HepG2 (cell line): ENCODE measurements around the gene SLIRP. TPM values are rescaled to one million over a fixed set of nuclear protein-coding genes. Genes with fewer than 3 reads are reported as not detected.

Experiments
- HES4 ChIP-seq: sonication (generic); formaldehyde crosslinking; IDR thresholded peaks from 2 replicates; pipeline ENCODE4 v1.9.0; 2021; ENCODE audit warnings: mild to moderate bottlenecking, missing genetic modification reagents, borderline replicate concordance
- HOMEZ ChIP-seq: IDR thresholded peaks from 2 replicates; pipeline ENCODE4 v1.6.1; 2016; ENCODE audit warnings: low read depth
- MED13 ChIP-seq: sonication (generic); formaldehyde crosslinking; IDR thresholded peaks from 2 replicates; pipeline ENCODE4 v1.5.0; 2020; ENCODE audit warnings: missing genetic modification reagents
- NRL ChIP-seq: sonication (generic); formaldehyde crosslinking; IDR thresholded peaks from 2 replicates; pipeline ENCODE4 v1.5.0; 2020; ENCODE audit warnings: missing genetic modification reagents, mild to moderate bottlenecking, moderate library complexity, borderline replicate concordance
- PTBP1 ChIP-seq: fragments of 200-400 bp; formaldehyde crosslinking; IDR thresholded peaks from 2 replicates; pipeline ENCODE4 v1.6.1; 2018; ENCODE audit warnings: low read length, low read depth; ENCODE audit not compliant: poor library complexity, severe bottlenecking
- SMARCE1 ChIP-seq: fragments of 450-650 bp; IDR thresholded peaks from 2 replicates; pipeline ENCODE4 v1.6.1; 2017; ENCODE audit warnings: borderline replicate concordance
- SRY ChIP-seq: sonication (generic); formaldehyde crosslinking; IDR thresholded peaks from 2 replicates; pipeline ENCODE4 v1.8.0; 2022; ENCODE audit warnings: mild to moderate bottlenecking, missing genetic modification reagents
- ZEB1 ChIP-seq: IDR thresholded peaks from 2 replicates; pipeline ENCODE4 v1.6.1; 2012; ENCODE audit warnings: mild to moderate bottlenecking, low read depth, inconsistent platforms; ENCODE audit not compliant: insufficient replicate concordance
- ZIK1 ChIP-seq: sonication (generic); formaldehyde crosslinking; IDR thresholded peaks from 2 replicates; pipeline ENCODE4 v1.5.0; 2020; ENCODE audit warnings: mild to moderate bottlenecking, low read depth, missing genetic modification reagents, borderline replicate concordance
- ZMAT3 ChIP-seq: sonication (generic); formaldehyde crosslinking; conservative IDR thresholded peaks from 2 replicates; pipeline ENCODE4 v1.7.0; 2021; ENCODE audit warnings: missing genetic modification reagents
- ZNF18 ChIP-seq: sonication (generic); formaldehyde crosslinking; IDR thresholded peaks from 2 replicates; pipeline ENCODE4 v1.8.0; 2022; ENCODE audit warnings: mild to moderate bottlenecking, missing genetic modification reagents; ENCODE audit not compliant: insufficient replicate concordance
- ZNF614 ChIP-seq: IDR thresholded peaks from 2 replicates; pipeline ENCODE4 v1.6.1; 2018; ENCODE audit warnings: missing biosample characterization, missing genetic modification reagents, inconsistent platforms, borderline replicate concordance
- ZNF687 ChIP-seq: sonication (generic); formaldehyde crosslinking; IDR thresholded peaks from 2 replicates; pipeline ENCODE4 v1.5.1; 2020; ENCODE audit warnings: mild to moderate bottlenecking, missing genetic modification reagents, moderate library complexity
- ZNF891 ChIP-seq: sonication (generic); formaldehyde crosslinking; IDR thresholded peaks from 2 replicates; pipeline ENCODE4 v1.5.0; 2020; ENCODE audit warnings: mild to moderate bottlenecking, missing genetic modification reagents
- polyA plus RNA-seq, 8 experiments: library from polyadenylated mRNA; depleted of rRNA in 3 of 8; stranded (reverse) in 7 of 8; unstranded in 1 of 8; fragments of >200 nt; fragmentation: Illumina TruSeq in 4 of 8; extraction: Trizol in 4 of 8; gene quantifications; 2 replicates each; pipeline versions ENCODE4 v1.2.1 to v1.2.3, GENCODE V29; 2011 to 2016; ENCODE audit warnings: low read depth in 4 of 8, missing spikeins in 1 of 8, mixed read lengths in 1 of 8; ENCODE audit not compliant: insufficient read depth in 1 of 8
- total RNA-seq, 5 experiments: library from RNA; depleted of rRNA; stranded (reverse); fragments of >200 nt; fragmentation: Illumina TruSeq; extraction: Trizol; gene quantifications; 2 replicates each; pipeline ENCODE4 v1.2.3, GENCODE V29; 2016; ENCODE audit warnings: low read depth in 1 of 5

The SLIRP gene
- total and polyA plus RNA-seq, 2 of the 13 experiments (the other 11 are each of a cell fraction or from before 2014, with no cell fraction given) = 281 to 548 TPM

DNA sequence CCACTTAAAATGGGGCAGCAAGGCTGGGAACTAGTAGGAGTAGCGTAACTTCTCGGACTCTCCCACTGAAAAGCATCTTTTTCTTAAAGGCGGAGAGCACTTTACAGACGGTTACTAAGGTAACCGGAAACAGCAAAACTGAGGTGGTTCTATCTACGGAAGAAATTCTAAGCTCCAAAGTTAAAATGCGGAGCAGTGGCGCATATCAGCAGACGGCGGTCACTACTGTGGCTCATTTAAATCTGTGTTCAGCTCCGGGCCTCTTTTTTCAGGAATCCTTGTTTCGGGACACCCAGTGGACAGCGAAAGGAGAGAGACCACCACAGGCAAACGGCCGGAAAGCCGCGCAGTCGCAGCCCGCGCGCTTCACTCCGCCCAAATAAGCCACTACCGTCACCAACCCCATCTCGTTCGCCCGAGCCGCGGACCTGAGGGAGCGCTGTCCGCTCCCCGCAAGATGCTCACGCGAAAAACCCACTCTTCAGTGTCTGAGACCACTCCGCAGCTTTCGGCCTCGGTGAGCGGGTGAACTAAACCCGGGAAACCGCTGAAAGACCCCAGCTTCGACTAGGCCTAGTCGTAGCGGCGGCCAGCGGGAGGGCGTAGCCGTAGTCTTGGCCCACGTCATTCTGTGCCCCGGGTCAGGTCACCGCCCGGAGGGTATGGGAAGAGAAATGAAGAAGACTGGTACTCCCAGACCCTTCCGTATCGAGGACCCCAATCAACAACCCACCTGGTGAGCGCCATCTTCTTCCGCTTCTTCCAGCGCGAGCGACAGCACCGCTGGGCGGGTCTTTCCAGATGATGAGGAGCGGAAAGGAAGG, 52.7 kb downstream of the SLIRP start, which contains the start of gene SNW1 (continued):
- no peak for TF ChIP-seq PTBP1
- TF ChIP-seq ZNF614 (CRISPR knock-in tag) = peak; percentile 39; the same call in 1 of the 2 replicates
- peak; percentile 62; the same call in 1 of the 2 replicates for TF ChIP-seq ZIK1 (CRISPR knock-in tag)
- peak; percentile 81 for TF ChIP-seq ZNF687 (CRISPR knock-in tag)
- TF ChIP-seq SRY (CRISPR knock-in tag) = peak; percentile 48; the same call in 1 of the 2 replicates
- TF ChIP-seq MED13 (CRISPR knock-in tag) = 0 out of 2 replicates have a peak, but pooled peaks have one; percentile 34
- 0 out of 2 replicates have a peak, but pooled peaks have one; percentile 64 for TF ChIP-seq ZNF891 (CRISPR knock-in tag)
- TF ChIP-seq ZNF18 (CRISPR knock-in tag) = peak; percentile 61
- no peak; the same call in 1 of the 2 replicates for TF ChIP-seq HOMEZ (CRISPR knock-in tag)
- no peak for TF ChIP-seq SMARCE1
- TF ChIP-seq NRL = peak; percentile 84; the same call in 1 of the 2 replicates
- 0 out of 2 replicates have a peak, but pooled peaks have one; percentile 81 for TF ChIP-seq ZMAT3
- peak; percentile 11 for TF ChIP-seq ZEB1
- no peak; the same call in 1 of the 2 replicates for TF ChIP-seq HES4
